ENCODE measurements around the gene GALNT14. TPM values are rescaled to one million over a fixed set of nuclear protein-coding genes. Genes with fewer than 3 reads are reported as not detected.

The GALNT14 gene
- total RNA-seq, 1 donor, result not detected

GRCh38 chr2:30877833-30878232, 260.4 kb downstream of the GALNT14 start:
- Histone ChIP-seq H3K27ac (ENCODE audit: low read depth, low read length) (no peak overlapping the region), H4K20me1 (ENCODE audit: insufficient read depth, low read length) (no peaks in the 10 kb centered on the region), H3K27me3 (ENCODE audit: insufficient read depth, low read length) (no peaks in the 10 kb centered on the region), H2AFZ (ENCODE audit: low read length) (no peak overlapping the region), H3K36me3 (ENCODE audit: insufficient read depth, low read length) (no peaks in the 10 kb centered on the region), H3K4me1 (ENCODE audit: insufficient read depth, low read length) (no peaks in the 10 kb centered on the region), H3K9me3 (ENCODE audit: low read depth, low read length) (no peaks in the 10 kb centered on the region), H3K4me3 (ENCODE audit: insufficient read depth, low read length) (no peak overlapping the region), H3K4me2 (ENCODE audit: insufficient read depth, low read length) (no peak overlapping the region), H3K79me2 (ENCODE audit: insufficient read depth, low read length) (no peaks in the 10 kb centered on the region)
- no peak for DNase-seq (ENCODE audit: insufficient read length, low spot score, missing footprints)
- no peak for TF ChIP-seq CTCF (IDR thresholded peaks at IDR 0.05; ENCODE audit: extremely low read depth, low read depth, low read length)

- Histone ChIP-seq H2AFZ (ENCODE audit: low read length) (no peak overlapping the region), H3K4me1 (ENCODE audit: insufficient read depth, low read length) (no peaks in the 10 kb centered on the region), H3K79me2 (ENCODE audit: insufficient read depth, low read length) (no peaks in the 10 kb centered on the region), H3K27me3 (ENCODE audit: insufficient read depth, low read length) (no peaks in the 10 kb centered on the region), H3K27ac (ENCODE audit: low read depth, low read length) (no peak overlapping the region), H3K9me3 (ENCODE audit: low read depth, low read length) (no peaks in the 10 kb centered on the region), H3K36me3 (ENCODE audit: insufficient read depth, low read length) (no peaks in the 10 kb centered on the region), H3K4me3 (ENCODE audit: insufficient read depth, low read length) (no peak overlapping the region), H4K20me1 (ENCODE audit: insufficient read depth, low read length) (no peaks in the 10 kb centered on the region), H3K4me2 (ENCODE audit: insufficient read depth, low read length) (no peak overlapping the region)
- TF ChIP-seq CTCF (IDR thresholded peaks at IDR 0.05; ENCODE audit: extremely low read depth, low read depth, low read length), result no peak
- no peak for DNase-seq (ENCODE audit: insufficient read length, low spot score, missing footprints)
Observed at GRCh38 chr2:30872797-30873196, 265.4 kb downstream of the GALNT14 start.

GRCh38 chr2:30871980-30872789, 266.1 kb downstream of the GALNT14 start:
- Histone ChIP-seq H3K79me2 (ENCODE audit: insufficient read depth, low read length) (no peaks in the 10 kb centered on the region), H3K36me3 (ENCODE audit: insufficient read depth, low read length) (no peaks in the 10 kb centered on the region), H3K4me3 (ENCODE audit: insufficient read depth, low read length) (no peak overlapping the region), H4K20me1 (ENCODE audit: insufficient read depth, low read length) (no peaks in the 10 kb centered on the region), H3K27ac (ENCODE audit: low read depth, low read length) (no peak overlapping the region), H3K27me3 (ENCODE audit: insufficient read depth, low read length) (no peaks in the 10 kb centered on the region), H3K9me3 (ENCODE audit: low read depth, low read length) (no peaks in the 10 kb centered on the region), H3K4me2 (ENCODE audit: insufficient read depth, low read length) (no peak overlapping the region), H2AFZ (ENCODE audit: low read length) (no peak overlapping the region), H3K4me1 (ENCODE audit: insufficient read depth, low read length) (no peaks in the 10 kb centered on the region)
- no peak for TF ChIP-seq CTCF (IDR thresholded peaks at IDR 0.05; ENCODE audit: extremely low read depth, low read depth, low read length)
- no peak for DNase-seq (ENCODE audit: insufficient read length, low spot score, missing footprints)

- no peaks in the 10 kb centered on the region for H3K9me3 ChIP-seq (ENCODE audit: low read depth, low read length)
- TF ChIP-seq CTCF (IDR thresholded peaks at IDR 0.05; ENCODE audit: extremely low read depth, low read depth, low read length), result no peak
- no peaks in the 10 kb centered on the region for H3K79me2 ChIP-seq (ENCODE audit: insufficient read depth, low read length)
- H3K4me3 ChIP-seq (ENCODE audit: insufficient read depth, low read length), result no peak overlapping the region
- no peak overlapping the region for H3K4me2 ChIP-seq (ENCODE audit: insufficient read depth, low read length)
- H2AFZ ChIP-seq (ENCODE audit: low read length), result no peak overlapping the region
- H3K27me3 ChIP-seq (ENCODE audit: insufficient read depth, low read length), result no peaks in the 10 kb centered on the region
- no peaks in the 10 kb centered on the region for H4K20me1 ChIP-seq (ENCODE audit: insufficient read depth, low read length)
- no peaks in the 10 kb centered on the region for H3K4me1 ChIP-seq (ENCODE audit: insufficient read depth, low read length)
- no peak overlapping the region for H3K27ac ChIP-seq (ENCODE audit: low read depth, low read length)
- H3K36me3 ChIP-seq (ENCODE audit: insufficient read depth, low read length), result no peaks in the 10 kb centered on the region
- DNase-seq (ENCODE audit: insufficient read length, low spot score, missing footprints), result no peak
Observed at GRCh38 chr2:30871440-30871839, 266.8 kb downstream of the GALNT14 start.

Data from osteoblast (primary cell).